ENCODE measurements around the gene VPS41. TPM values are rescaled to one million over a fixed set of nuclear protein-coding genes. Genes with fewer than 3 reads are reported as not detected.

VPS41 gene
- total and polyA plus RNA-seq, 12 donors: 12.7 to 133 (median 59.8) TPM

DNA sequence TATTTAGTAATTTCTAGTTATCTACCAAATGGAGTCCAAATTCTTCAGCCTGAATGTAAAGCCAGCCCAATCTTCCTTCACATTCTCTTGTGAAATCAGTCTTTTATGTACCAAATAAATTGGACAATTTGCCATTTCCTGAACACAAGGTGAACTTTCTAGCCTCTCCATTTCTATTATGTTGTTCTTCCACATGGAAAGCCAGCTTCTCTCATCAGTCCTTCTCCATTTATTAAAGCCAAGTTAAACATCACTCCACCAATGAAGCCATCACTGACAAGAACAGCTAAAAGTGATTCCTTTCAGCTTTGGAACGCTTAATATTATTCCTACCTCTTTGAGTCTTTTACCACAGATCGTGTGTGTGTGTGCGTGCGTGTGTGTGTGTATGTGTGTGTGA, 88.4 kb downstream of the VPS41 start:
- Histone ChIP-seq H3K4me1 (replicated peaks in 1 of 2) (no peaks in the 10 kb centered on the region), H3K9me3 (replicated peaks in 1 of 3) (no peaks in the 10 kb centered on the region), H3K36me3 (replicated peaks in 1 of 2) (no peaks in the 10 kb centered on the region), H3K4me3 (no peak overlapping the region), H3K27ac (no peak overlapping the region), H3K27me3 (no peaks in the 10 kb centered on the region)
- intact Hi-C loops (cut with DNase I): no loop called here
- DNase-seq: no peak
- TF ChIP-seq POLR2A (IDR thresholded peaks at IDR 0.05): no peak
- TF ChIP-seq, protein P1, sequence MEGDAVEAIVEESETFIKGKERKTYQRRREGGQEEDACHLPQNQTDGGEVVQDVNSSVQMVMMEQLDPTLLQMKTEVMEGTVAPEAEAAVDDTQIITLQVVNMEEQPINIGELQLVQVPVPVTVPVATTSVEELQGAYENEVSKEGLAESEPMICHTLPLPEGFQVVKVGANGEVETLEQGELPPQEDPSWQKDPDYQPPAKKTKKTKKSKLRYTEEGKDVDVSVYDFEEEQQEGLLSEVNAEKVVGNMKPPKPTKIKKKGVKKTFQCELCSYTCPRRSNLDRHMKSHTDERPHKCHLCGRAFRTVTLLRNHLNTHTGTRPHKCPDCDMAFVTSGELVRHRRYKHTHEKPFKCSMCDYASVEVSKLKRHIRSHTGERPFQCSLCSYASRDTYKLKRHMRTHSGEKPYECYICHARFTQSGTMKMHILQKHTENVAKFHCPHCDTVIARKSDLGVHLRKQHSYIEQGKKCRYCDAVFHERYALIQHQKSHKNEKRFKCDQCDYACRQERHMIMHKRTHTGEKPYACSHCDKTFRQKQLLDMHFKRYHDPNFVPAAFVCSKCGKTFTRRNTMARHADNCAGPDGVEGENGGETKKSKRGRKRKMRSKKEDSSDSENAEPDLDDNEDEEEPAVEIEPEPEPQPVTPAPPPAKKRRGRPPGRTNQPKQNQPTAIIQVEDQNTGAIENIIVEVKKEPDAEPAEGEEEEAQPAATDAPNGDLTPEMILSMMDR (IDR thresholded peaks at IDR 0.05): no peak
- WGBS, 4 donors: 91 to 97% (median 95%) methylated on average over 4 of the region's 4 CpGs

DNA sequence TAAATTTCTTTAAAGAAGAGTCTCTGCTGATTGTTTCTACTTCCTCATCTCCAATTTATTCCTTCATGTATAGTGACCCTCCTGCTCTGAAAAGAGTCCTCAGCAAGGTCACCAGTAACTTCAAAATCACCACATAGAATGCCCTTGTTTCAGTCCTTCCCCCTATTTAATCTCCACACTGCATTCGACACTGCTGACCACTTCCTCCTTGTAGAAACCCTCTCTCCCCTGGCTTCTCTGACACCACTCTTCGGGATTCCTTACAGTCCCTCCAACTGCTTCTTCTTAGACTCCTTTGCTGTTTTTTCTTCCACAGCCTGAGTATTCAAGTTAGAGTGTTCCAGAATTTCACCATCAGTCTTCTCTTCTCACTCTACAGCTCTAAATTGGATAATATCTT, 89.5 kb downstream of the VPS41 start:
- Histone ChIP-seq H3K9me3 (replicated peaks in 1 of 3) (no peaks in the 10 kb centered on the region), H3K4me3 (no peak overlapping the region), H3K36me3 (replicated peaks in 1 of 2) (no peaks in the 10 kb centered on the region), H3K4me1 (replicated peaks in 1 of 2) (no peaks in the 10 kb centered on the region), H3K27ac (no peak overlapping the region), H3K27me3 (no peaks in the 10 kb centered on the region)
- no peak for DNase-seq
- TF ChIP-seq POLR2A (IDR thresholded peaks at IDR 0.05): no peak
- TF ChIP-seq, protein P1 (IDR thresholded peaks at IDR 0.05): no peak
- intact Hi-C loops (cut with DNase I): no loop called here
- 75 to 85% (median 82%) methylated on average over 2 of the region's 2 CpGs for WGBS, 4 donors

DNA sequence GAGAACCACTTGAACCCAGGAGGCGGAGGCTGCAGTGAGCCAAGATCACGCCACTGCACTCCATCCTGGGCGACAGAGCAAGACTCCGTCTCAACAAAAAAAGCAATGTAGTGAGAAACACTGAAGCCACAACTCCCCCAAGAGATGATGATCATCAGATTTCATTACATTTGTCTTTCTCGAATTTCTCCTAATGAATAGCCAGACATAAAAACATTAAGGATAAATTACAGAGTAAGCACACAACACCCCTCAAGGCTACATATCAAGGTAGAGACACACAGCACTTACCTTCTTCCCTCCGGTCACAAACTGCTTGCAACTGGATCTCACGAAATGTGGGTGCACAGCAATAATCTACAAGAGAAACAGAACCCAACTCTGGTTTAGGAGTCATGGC, 91.5 kb downstream of the VPS41 start:
- intact Hi-C loops (cut with DNase I): no loop called here
- no peaks in the 10 kb centered on the region for H3K27me3 ChIP-seq
- H3K4me3 ChIP-seq: no peak overlapping the region
- H3K9me3 ChIP-seq (replicated peaks in 1 of 3): no peaks in the 10 kb centered on the region
- no peaks in the 10 kb centered on the region for H3K4me1 ChIP-seq (replicated peaks in 1 of 2)
- TF ChIP-seq, protein P1 (IDR thresholded peaks at IDR 0.05): no peak
- no peak for TF ChIP-seq POLR2A (IDR thresholded peaks at IDR 0.05)
- DNase-seq: no peak
- WGBS, 4 donors: 96 to 97% (median 97%) methylated on average over 7 of the region's 7 CpGs
- H3K27ac ChIP-seq: no peak overlapping the region
- H3K36me3 ChIP-seq (replicated peaks in 1 of 2): no peaks in the 10 kb centered on the region

DNA sequence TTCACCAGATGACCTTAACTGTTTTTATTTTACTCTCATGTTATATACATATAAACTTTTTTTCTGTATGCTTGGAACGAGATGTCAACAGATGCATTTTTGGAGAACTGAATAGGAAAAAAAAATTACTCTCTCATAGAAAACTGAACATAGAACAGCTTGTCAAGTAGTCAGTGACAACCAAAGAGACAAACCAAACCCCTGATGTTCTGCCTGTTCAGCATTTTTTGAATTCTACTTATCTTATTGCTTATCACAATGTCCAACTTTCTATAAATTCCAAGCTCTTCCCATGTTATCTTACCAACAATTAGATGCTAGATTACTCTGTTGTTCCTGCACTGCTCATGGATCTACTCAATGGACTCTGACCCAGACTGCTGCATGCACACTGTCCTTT, 95.2 kb downstream of the VPS41 start:
- WGBS, 4 donors: 88 to 97% (median 92%) methylated on average over 1 of the region's 1 CpG
- Histone ChIP-seq H3K4me1 (replicated peaks in 1 of 2) (no peaks in the 10 kb centered on the region), H3K9me3 (replicated peaks in 1 of 3) (no peaks in the 10 kb centered on the region), H3K4me3 (no peak overlapping the region), H3K36me3 (replicated peaks in 1 of 2) (no peaks in the 10 kb centered on the region), H3K27ac (no peak overlapping the region), H3K27me3 (no peaks in the 10 kb centered on the region)
- no peak for DNase-seq
- TF ChIP-seq, protein P1 (IDR thresholded peaks at IDR 0.05): no peak
- no peak for TF ChIP-seq POLR2A (IDR thresholded peaks at IDR 0.05)
- intact Hi-C loops (cut with DNase I): no loop called here
